Colon (tissue), 2 donors: ENCODE data around the gene ZNF14.
"Not testable (repeated sequence)": the region's sequence is repeated elsewhere in the genome, so short reads cannot be mapped to it uniquely, and the experiment has no call there.

Source experiments
- FAIRE-seq: peaks from 2 replicates; lab custom pipeline; 2012; peaks lifted over from hg19 to GRCh38; lab: Jason Lieb, UNC
- donor health status: control.
- donor health status: control.

The ZNF14 gene

DNA sequence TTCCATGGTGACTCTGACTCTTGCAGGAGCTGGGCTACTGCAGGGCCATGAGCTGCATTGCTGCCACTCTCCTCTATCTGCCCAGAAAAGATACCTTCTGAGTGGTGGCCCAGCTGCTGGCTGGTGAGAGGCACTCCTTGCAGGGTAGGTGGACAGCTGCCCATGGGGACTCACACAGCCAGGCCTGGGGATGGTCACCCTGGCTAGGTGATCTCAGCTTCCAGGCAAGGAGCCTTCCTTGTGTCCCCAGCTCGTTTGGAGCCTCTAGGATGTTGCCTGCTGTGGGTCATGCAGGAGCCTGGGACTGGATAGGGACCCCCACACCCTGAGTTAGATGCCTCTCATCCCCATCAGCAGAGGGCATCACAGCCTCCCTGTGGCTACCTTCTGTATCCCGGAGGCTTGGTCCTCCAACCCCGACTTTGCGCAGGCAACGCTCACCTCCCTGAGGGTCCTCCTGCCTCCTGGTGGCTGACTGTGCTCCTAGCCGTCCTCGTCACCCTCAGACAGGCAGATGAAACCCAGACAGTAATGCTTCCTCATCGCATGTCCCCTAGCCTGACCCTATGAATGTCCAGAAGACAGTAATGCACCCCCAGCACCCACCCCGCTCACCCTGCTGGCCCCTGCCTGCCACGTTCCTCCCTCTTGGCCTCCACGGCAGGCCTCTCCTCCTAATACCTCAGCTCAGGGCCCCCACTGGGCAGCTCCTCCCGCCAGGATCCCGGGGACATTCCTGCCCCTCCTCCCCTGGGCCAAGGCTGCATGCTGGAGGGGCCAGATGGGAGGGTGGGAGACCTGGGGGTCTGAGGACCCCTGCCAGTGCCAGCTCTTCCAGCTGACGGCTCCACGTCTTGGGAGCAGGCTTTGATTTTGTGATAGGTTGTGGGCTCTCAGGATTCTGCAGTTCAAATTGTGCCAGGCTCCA lies 13.6 kb upstream of the ZNF14 start:
- no peak for FAIRE-seq

DNA sequence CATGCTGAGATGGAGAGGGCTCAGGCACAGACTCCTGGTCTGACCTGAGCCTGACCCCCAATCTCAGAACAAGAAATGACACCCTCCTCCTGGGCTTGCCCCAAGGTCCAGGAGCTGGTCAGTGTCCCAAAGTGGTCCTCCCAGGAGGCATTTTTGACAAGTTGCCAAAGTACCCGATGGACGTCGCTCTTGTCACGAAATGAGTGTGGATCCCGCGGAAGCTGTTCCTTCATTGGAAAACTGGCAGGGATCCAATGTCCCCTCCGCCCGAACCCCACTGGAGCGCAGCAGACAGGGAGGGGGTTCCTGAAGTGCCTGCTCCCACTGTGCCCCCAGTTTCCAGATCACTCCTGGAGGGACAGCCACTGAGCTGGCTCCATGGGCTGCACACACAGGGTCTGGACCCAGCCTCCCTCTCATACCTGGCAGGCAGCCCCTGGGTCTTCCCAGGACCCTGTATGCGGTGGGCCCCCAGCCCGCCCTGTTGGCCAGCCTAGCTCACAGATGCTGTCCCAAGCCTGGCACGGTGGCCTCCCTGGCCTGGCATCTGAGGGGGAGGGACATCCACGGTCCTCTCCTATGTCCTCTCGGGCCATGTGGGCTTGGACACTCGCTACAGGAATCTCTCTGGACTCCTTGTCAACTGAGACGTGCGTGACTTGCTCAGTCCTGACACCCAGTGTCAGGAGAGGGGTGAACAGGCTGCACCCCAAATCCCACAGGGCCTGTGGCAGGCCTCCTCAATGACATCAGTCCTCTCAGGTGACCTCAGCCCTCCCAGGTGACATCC lies 12.8 kb upstream of the ZNF14 start:
- FAIRE-seq: no peak

DNA sequence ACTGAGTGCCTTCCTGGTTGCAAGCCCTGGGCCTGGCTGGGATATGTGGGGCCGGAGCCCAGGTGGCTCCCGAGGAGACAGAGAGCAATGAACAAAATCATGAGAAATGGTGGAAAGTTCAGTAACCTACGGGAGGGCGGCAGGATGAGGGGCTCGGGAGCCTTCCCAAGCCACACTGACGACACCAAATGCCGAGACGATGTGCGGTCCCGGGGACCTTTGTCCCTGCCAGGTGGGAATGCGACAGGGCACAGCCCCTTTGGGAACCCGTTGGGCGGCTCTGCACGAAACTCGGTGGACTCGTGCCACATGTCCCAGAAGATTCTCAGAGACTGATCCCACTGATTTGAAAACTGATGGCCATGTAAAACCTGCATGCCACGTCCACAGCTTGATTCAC lies 11.7 kb upstream of the ZNF14 start:
- FAIRE-seq: no peak

DNA sequence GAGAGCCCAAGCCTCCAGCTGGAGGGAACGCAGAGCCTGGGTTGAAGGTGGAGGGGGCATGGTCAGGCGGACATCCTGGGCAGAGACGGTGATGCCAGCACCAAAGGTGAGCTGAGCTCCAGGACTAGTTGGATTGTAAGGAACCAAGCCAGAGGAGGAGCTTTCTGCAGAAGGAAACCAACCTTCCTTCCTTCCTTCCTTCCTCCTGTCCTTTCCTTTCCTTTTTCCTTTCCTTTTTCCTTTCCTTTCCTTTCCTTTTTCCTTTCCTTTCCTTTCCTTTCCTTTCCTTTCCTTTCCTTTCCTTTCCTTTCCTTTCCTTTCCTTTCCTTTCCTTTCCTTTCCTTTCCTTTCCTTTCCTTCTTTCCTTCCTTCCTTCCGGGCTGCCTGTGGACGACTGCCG lies 11.0 kb upstream of the ZNF14 start:
- FAIRE-seq: not testable (repeated sequence)

DNA sequence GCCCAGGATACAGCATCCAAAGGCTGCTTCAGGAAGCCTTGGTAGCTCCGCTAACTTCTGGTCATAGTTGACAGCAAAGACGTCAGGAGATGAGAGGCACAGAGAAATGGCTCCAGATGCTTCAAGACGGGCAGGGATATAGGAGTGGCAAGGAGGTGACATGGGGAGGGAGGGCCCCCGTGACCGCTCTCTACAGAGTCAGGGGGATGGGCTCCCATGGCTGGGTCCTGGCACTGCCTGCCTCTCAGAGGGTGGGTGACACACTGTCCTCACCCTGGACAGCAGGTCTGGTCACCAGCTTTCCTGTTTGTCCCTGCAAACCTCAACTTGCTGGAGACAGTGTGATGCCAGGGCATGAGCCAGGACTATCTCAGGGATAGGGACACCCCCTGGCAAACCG lies 10.3 kb upstream of the ZNF14 start:
- FAIRE-seq: no peak

DNA sequence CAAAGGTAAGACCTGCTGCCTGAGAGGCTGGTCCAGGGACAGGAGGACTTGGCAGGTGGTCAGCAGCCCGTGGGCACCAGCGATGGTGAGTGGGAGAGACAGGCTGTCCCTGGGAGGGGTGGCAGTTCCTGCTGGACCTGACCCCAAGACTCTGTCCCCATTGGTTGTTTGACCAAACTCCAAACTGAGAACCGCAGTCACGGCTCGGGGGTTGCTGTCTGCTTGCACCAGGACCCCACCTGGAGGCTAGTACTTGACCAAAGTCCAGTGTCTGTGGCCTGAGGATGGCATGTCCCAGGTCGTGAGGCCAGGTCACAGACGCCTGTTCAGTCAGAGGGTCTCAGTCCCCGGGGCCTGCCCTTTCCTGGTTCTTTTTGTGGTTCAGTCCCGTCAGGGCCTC lies 9.9 kb upstream of the ZNF14 start:
- no peak for FAIRE-seq

DNA sequence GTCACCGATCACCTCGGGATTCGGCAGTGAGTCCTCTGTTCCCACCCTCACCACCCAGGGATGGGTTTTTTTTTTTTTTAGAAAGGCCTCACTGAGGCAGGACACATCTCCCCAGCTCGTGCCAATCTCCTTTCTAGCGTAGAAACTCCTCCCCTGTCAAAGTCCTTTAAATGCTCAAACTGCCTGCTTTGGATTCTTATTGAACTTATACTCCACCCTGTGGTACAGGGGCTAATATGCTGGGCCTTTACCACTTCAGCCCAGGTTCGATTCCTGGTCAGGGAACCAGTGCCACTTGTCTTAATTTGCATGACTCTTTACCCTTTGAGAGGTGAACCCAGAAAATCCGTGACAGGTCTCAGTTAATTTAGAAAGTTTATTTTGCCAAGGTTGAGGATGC lies 8.3 kb upstream of the ZNF14 start:
- no peak for FAIRE-seq

DNA sequence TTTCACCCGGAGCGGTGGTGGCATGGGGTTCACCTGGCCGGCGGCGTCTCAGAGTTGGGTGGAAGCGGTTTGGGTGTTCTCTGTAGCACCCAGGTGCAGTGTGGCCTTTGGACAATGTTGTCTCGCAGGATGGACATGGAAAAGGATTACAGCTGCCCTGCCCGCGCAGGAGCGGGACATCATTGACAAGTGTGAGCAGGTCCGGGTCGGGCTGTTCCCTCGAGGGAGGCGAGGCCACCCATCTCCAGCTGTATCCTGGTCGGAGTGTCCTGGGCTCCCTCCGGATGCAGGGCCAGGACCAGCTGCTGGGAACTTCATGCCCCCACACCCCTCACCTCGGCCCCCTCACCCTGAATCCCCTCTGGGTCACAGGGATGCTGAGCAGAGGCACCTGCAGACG lies 7.8 kb upstream of the ZNF14 start:
- FAIRE-seq: no peak

DNA sequence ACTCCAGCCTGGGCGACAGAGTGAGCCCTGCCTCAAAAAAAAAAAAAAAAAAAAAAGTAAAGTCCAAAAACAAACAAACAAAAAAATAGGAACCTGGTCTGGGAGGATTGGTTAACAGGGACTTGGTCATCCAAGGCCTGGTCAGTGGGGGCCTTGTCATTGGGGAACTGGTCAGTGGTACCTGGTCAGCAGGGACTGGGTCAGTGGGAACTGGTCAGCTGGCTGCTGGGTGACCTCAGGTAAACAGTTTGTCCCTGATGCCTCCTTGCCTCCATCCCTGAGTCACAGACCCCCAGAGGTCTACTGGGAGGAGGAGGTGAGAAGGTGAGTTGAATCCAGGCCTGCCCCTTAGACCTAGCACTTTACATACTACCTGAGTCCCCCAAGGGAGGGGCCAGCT lies 5.7 kb upstream of the ZNF14 start:
- no peak for FAIRE-seq

DNA sequence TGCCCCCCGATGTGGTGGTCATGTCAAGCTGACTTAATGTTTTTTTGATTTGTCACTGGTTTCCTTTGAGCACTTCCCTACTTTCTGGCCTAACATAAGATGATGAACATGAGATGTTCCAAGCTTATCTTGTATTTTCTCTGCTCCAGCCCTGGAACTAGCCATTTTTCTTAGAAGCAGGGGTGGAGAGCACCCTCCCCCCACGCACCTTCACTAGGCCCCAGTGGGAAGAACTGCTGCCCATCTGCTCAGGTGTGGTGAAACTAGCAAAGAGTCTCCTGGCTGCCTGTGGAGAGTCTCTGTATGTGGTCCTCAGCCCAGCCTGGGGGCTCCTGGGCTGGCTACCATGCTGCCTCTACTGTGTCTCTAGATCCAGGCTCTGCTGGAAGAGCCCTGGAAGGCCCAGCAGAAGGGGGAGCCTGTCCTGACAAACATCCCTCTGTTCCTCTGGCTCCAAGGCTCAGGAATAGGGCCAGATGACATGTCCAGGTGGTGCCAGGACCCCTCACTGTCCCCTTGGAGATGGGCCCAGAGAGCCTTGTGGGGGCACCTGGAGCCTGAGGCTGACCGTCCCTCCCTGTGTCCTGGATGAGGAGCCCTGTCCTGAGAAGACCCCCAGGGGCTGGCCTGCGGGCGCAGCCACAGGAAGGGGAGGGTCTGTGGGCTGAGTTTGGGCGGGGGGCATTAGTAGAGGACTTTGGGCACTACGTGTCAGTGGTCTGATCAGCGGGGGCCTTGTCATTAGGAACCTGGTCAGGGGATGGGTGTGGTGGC lies 4.8 kb upstream of the ZNF14 start:
- no peak for FAIRE-seq

DNA sequence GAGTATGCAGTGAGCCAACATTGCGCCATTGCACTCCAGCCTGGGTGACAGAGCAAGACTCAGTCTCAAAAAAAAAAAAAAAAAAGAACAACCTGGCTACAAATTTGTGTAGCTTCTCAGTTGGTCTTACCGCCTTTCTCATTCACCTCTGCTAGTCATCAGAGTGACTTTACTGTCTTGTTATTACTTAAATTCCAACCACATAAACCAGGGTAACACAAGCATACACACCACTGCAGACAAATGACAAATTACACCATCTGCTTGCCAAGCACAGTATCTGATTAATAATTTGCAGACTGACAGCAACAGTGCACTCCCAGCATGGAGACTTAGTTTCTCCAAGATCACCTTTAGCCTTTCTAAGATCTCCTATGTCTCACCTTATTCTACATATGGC lies 11.0 kb downstream of the ZNF14 start:
- no peak for FAIRE-seq

DNA sequence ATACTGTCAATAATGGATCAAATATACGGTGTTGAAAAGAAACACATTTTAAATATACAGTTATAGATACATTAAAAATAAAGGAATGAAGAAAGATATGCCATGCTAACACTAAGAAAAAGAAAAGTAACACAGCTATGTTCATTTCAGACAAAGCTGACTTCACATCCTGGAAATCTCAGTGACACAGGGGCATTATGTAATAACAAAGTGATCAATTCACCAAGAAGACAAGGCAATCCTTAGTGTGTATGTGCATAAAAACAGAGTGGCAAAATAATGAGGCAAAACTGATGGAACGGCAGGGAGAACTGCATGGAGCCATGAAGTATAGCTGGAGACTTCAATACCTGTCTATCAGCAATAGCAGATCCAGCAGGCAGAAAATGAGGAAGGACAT lies 13.1 kb downstream of the ZNF14 start:
- FAIRE-seq: no peak

DNA sequence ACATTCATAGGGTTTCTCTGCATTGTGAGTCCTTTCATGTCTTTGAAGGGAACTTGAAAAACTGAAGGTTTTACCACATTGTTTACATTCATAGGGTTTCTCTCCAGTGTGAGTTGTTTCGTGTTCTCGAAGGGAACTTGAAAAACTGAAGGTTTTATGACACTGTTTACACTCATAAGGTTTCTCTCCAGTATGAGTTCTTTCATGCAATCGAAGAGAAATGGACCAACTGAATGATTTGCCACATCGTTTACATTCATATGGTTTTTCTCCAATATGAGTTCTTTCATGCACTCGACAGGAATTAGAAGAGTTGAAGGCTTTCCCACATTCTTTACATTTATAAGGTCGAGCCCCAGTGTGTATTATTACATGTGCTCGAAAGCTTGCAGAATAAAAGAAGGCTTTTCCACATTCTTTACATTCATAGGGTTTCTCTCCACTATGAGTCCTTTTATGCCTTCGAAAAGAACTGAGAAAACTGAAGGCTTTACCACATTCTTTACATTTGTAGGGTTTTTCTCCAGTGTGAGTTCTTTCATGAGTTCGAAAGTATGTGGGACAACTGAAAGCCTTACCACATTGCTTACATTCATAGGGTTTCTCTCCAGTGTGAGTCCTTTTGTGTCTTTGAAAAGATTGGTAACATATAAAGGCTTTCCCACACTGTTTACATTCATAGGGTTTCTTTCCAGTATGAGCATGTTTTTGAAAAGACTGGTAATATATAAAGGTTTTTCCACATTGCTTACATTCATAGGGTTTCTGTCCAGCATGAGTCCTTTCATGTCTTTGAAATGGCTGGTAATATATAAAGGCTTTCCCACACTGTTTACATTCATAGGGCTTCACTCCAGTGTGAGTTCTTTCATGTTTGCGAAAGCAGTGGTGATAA lies 20.7 kb downstream of the ZNF14 start:
- no peak for FAIRE-seq

DNA sequence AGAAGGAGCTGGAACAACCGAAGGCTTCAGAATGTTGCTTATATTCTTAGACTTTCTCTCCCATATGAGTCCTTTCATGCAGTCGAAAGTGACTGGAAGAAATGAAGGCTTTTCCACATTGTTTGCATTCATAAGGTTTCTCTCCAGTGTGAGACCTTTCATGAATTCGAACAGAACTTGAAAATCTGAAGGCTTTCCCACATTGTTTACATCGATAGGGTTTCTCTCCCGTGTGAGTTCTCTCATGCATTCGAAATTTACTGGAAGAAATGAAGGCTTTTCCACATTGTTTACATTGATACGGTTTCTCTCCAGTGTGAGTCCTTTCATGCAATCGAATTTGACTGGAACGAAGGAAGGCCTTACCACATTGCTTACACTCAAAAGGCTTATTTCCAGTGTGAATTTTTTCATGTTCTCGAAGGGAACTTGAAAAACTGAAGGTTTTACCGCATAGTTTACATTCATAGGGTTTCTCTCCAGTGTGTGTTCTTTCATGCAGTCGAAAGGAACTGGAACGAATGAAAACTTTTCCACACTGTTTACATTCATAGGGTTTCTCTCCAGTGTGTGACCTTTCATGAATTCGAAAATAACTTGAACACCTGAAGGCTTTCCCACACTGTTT lies 21.5 kb downstream of the ZNF14 start:
- FAIRE-seq: no peak

DNA sequence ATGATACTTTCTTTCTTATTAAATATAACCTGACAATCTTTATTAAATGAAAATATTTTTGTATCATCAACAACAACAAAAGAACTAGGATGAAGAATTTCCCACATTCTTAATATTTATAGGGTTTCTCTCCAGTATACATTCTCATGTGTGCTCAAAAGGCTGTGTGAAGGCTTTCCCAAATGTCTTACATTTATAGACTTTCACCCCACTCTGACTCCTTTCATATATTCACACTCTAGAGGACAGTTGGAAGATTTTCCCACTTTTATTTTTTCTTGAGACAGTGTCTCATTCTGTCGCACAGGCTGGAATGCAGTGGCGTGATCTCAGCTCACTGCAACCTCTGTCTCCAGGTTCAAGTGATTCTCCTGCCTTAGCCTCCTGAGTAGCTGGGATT lies 22.4 kb downstream of the ZNF14 start:
- no peak for FAIRE-seq

DNA sequence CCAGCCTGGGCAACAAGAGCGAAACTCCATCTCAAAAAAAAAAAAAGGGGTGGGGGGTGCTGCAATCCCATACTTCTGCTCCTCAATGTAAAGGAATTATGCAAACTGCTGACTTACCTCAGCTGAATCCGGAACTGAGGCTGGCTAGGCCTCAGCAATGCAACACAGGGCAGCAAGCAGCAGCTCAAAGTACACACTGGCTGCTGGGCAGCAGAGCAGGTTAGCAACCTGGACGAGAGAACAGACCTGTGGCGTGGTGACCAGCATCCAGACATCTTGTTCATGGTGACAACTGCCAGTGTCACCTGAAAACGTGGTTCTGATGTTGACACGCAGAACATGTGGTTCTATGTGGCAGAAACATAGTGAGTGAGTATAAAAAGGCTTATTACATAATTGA lies 28.1 kb downstream of the ZNF14 start:
- no peak for FAIRE-seq

DNA sequence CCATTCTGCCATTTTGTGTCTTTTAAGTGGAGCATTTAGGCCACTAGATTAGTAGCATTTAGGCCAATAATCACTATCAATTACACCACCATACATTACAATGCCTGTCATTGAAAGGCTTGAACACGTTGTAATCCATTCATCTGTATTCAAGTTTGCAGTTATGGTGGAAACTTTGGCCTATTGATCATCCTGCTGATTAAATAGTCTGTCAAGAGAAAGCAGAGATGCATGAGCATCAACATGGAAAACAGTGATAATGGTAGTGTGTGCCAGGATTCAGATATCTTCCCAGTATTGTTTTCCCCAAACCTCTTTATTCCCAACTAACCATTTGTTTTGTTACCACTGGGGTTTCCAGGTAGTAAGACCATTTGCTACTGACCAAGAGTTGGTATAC lies 32.4 kb downstream of the ZNF14 start:
- FAIRE-seq: not testable (repeated sequence)

DNA sequence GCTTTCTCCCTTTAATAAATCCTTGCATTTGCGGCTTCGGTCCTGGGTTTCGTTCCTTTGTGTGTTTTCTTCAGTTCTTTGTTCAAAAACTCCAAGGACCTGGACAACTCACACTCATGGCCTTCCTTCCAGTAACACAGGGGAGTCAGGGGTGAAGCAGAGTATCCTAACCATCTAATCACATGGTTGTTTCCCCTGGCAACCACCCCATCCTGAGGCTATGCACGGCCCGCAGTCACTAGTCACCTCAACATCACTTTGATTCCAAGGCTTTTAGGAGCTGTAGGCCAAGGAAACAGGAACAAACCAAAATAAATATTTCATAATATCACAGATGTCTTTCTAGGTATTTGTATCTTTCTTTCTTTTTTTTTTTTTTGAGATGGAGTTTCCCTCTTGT lies 35.3 kb downstream of the ZNF14 start:
- no peak for FAIRE-seq

DNA sequence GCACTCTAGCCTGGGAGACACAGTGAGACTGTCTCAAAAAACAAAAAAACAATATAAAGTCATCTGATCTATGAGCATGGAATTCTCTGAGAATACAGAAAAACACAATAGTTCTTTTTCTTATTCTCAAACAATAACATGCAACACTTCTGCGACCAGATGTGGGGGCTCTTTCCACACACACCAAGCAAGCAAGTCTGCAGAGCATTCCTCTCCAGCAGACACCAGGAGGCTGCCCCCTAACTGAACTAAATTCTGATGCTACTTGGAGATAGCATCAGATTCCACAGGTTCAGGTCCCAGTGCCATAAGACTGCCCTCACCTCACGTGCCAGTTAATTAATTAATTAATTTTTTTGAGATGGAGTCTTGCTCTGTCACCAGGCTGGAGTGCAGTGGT lies 36.5 kb downstream of the ZNF14 start:
- no peak for FAIRE-seq

DNA sequence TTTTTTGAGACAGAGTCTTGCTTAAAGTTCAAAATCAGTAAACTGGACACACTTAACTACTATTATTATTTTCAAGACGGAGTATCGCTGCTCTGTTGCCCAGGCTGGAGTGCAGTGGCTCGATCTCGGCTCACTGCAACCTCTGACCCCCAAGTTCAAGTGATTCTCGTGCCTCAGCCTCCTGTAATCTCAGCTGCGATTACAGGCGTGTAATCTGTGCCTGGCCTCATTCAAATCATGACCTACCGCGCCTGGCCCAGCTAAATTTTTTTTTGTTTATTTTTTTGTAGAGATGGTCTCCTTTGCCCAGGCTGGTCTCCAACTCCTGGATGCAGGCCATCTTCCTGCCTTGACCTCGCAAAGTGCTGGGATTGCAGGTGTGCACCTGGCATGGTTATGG lies 41.2 kb downstream of the ZNF14 start:
- no peak for FAIRE-seq

DNA sequence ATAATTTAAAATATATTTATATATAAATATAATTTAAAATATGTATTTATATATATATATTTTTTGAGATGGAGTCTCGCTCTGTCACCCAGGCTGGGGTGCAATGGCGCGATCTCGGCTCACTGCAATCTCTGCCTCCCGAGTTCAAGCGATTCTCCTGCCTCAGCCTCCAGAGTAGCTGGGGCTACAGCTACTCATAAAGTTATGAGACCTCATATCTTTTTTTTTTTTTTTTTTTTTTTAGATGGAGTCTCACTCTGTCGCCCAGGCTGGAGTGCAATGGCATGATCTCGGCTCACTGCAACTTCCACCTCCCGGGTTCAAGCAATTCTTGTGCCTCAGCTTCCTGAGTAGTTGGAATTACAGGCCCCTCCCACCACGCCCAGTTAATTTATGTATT lies 43.9 kb downstream of the ZNF14 start:
- FAIRE-seq: not testable (repeated sequence)
